ENCODE data around the gene DRAM1.
"Not testable (repeated sequence)": the region's sequence is repeated elsewhere in the genome, so short reads cannot be mapped to it uniquely, and the experiment has no call there.

The DRAM1 gene

GRCh38 chr12:101859664-101860607 lies 17.4 kb upstream of the DRAM1 start:
- peak; percentile 99 for DNase-seq

GRCh38 chr12:101861688-101862087 lies 15.7 kb upstream of the DRAM1 start:
- DNase-seq = not testable (repeated sequence)

GRCh38 chr12:101862245-101862644 lies 15.1 kb upstream of the DRAM1 start:
- DNase-seq = no peak

- DNase-seq = peak; percentile 88
These were observed 13.4 kb upstream of the DRAM1 start for GRCh38 chr12:101863981-101864380.

GRCh38 chr12:101866615-101867373 lies 10.6 kb upstream of the DRAM1 start:
- no peak for DNase-seq

- DNase-seq = not testable (repeated sequence)
These were observed 9.8 kb upstream of the DRAM1 start for GRCh38 chr12:101867619-101868018.

GRCh38 chr12:101870925-101871324 lies 6.5 kb upstream of the DRAM1 start:
- DNase-seq = peak; percentile 75

GRCh38 chr12:101875162-101875561 lies 2.2 kb upstream of the DRAM1 start:
- peak; percentile 71 for DNase-seq

GRCh38 chr12:101876322-101876860 lies 989 bp upstream of the DRAM1 start:
- DNase-seq = no peak

GRCh38 chr12:101877806-101878242 lies 444 bp downstream of the DRAM1 start:
- DNase-seq = no peak

GRCh38 chr12:101878243-101878821 lies 952 bp downstream of the DRAM1 start:
- peak; percentile 82 for DNase-seq

GRCh38 chr12:101880769-101881168 lies 3.4 kb downstream of the DRAM1 start:
- DNase-seq = no peak

GRCh38 chr12:101881228-101881627 lies 3.8 kb downstream of the DRAM1 start:
- no peak for DNase-seq

- DNase-seq = no peak
These were observed 6.8 kb downstream of the DRAM1 start for GRCh38 chr12:101884174-101884573.

- DNase-seq = not testable (repeated sequence)
These were observed 7.5 kb downstream of the DRAM1 start for GRCh38 chr12:101884781-101885340.

GRCh38 chr12:101885912-101886561 lies 8.7 kb downstream of the DRAM1 start:
- no peak for DNase-seq

GRCh38 chr12:101889211-101889752 lies 11.9 kb downstream of the DRAM1 start:
- DNase-seq = peak; percentile 50

GRCh38 chr12:101891462-101891971 lies 14.1 kb downstream of the DRAM1 start:
- DNase-seq = peak; percentile 72

GRCh38 chr12:101892794-101893193 lies 15.4 kb downstream of the DRAM1 start:
- DNase-seq = no peak

- peak; percentile 24 for DNase-seq
These were observed 24.4 kb downstream of the DRAM1 start for GRCh38 chr12:101901777-101902176.

- peak; percentile 77 for DNase-seq
These were observed 25.3 kb downstream of the DRAM1 start for GRCh38 chr12:101902641-101903040.

- DNase-seq = no peak
These were observed 28.8 kb downstream of the DRAM1 start for GRCh38 chr12:101906226-101906625.

Measured in inflammatory macrophage treated with lipopolysaccharide for 4 hours (primary cell).